ENCODE data around the gene LECT2.

Gene LECT2

DNA sequence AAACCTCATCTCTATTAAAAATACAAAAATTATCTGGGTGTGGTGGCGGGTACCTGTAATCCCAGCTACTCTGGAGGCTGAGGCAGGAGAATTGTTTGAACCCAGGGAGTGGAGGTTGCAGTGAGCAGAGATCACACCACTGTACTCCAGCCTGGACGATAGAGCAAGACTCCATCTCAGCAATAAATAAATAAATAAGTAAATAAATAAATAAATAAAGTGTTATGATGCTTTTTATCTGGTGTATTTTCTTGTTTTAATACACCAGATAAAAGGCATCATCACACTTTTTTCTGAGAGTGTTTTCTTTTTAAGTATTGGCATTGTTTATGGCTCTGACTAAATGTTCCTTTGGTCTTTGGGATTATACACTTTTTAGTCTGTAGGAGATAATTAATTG, 24.2 kb upstream of the LECT2 start:
- DNase-seq (ENCODE audit: low read depth in 2 of 2) = no peak

GRCh38 chr5:135978212-135978631, 23.4 kb upstream of the LECT2 start:
- DNase-seq (ENCODE audit: low read depth in 2 of 2) = no peak

DNA sequence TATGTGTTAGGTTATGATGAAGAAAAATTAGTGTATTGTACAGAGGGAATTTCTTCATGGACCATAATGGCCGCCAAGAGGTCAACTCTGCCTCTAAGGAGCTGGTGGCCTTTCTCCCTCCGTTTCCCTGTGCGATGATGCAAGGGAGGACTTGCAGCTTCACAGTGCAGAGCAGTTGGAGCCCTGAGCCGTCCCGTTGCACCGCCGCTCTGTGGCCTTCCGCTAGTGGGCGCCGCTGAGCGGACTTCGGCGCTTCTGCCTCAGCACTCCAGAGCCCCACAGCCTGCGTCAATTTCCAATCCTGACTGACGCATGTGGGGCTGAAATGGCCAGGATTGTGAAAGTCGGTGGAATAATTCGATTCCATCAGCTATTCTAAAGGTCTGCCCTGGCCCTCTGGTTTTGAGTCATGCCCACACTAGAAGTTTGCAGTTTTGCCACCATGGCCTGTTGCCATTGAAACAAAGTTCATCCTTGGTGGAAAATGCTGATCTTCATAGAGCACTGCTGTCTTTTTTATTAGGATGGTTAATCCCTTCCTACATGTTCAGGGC, 22.7 kb upstream of the LECT2 start:
- DNase-seq (ENCODE audit: low read depth in 2 of 2) = peak; percentile 16 to 29

DNA sequence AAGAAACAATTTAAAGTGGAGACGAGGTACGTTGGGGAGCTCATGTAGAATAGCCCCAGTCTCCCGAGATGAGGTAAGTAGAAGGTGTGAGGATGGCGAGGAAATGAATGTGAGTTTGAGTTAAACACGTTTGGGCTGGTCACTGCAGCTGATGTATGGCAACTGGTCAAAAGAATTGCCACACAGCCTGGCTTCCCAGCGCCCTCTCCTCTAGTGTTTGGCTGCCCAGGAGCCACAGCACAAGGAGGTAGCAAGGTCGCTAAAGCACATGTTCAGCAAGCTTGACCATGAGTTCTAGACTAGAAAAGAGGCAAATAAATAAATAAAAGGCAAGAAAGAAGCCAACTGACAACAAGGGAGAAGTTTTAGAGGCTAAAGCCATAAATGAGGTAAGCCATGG, 21.4 kb upstream of the LECT2 start:
- no peak for DNase-seq (ENCODE audit: low read depth in 2 of 2)

DNA sequence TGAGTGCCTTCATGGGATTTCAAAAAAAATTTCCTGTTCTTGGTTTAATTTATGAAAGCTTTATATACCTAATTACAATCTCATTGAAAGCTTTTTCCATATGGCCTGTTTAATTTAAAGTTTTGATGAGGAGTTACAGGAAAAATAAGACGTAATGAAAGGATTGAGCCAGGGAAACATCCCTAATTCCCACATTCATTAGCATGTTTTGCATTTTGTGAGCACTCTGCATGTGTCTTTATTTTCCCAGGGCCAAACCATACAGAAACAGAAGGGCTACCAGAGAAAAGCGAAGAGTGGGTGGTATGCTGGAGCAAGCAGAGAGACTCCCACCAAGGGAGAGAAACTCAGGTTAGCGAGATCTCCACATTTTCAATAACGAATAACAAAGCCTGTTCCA, 20.3 kb upstream of the LECT2 start:
- DNase-seq (ENCODE audit: low read depth in 2 of 2) = no peak

DNA sequence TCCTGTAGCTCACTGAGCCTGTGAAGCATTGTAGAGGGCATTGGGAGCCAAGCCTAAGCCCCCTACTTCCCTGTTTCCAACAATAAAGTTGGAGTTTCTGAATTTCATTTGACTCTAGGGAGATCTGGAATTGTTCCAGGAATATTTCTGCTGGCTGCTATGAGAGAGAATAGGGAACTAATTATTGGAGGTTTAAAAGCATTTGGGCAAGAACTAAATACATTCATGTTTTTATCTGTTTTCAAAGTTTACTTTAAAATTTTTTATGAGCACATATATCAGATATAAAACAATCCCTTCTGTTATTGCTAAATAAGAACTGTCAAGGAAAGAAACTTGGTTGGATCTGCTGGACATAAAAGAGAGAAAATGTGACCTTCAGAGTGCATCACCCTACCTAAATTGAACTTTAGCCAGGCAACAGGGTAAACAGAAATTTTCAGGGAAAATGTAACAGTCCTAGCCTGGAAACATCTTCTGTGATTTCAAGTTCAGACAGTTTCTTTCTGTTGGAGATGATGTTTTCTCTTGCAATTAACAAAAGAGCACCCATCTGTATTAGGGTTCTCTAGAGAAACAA, 19.3 kb upstream of the LECT2 start:
- no peak for DNase-seq (ENCODE audit: low read depth in 2 of 2)

GRCh38 chr5:135973323-135974020, 18.7 kb upstream of the LECT2 start:
- DNase-seq (ENCODE audit: low read depth in 2 of 2) = no peak

DNA sequence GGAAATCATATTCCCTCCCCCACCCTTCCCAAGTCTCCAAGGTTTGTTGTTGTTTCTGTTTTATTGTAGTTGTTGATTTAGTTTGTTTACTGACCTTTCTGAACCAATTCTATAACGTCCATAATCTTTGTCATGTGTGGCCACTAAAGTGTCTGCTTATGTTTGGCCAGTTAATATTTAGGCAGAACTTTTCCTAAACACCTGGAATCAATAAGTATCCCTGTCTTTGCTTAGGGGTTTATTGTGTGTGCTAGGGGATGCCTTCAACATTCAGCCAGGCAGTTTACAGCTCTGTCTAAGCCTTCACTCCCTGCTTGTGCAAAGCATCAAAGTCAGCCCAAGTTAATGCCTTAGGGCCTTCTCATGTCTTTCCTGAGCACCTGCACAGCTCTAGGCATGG, 16.9 kb upstream of the LECT2 start:
- no peak for DNase-seq (ENCODE audit: low read depth in 2 of 2)

GRCh38 chr5:135966790-135967189, 12.0 kb upstream of the LECT2 start:
- no peak for DNase-seq (ENCODE audit: low read depth in 2 of 2)

DNA sequence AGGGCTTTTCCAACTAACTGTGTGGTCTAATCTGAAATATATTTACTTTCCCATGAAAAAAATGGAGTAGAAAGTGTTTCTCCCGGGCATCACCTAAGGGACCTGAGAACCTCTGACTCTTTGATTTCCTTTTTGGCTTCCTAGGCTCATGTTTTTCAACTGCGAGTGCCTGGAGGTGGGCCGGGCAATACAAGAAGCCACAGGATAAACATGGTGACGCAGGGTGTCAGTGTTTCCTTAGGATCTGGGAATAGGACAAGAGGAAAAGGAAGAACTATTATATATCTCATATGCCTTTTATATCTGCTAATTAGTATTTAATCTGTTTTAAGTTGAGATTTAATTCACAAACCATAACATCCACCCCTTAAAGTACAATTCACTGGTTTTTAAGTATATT, 11.4 kb upstream of the LECT2 start:
- DNase-seq (ENCODE audit: low read depth in 2 of 2) = no peak

GRCh38 chr5:135965504-135965903, 10.7 kb upstream of the LECT2 start:
- DNase-seq (ENCODE audit: low read depth in 2 of 2) = no peak

DNA sequence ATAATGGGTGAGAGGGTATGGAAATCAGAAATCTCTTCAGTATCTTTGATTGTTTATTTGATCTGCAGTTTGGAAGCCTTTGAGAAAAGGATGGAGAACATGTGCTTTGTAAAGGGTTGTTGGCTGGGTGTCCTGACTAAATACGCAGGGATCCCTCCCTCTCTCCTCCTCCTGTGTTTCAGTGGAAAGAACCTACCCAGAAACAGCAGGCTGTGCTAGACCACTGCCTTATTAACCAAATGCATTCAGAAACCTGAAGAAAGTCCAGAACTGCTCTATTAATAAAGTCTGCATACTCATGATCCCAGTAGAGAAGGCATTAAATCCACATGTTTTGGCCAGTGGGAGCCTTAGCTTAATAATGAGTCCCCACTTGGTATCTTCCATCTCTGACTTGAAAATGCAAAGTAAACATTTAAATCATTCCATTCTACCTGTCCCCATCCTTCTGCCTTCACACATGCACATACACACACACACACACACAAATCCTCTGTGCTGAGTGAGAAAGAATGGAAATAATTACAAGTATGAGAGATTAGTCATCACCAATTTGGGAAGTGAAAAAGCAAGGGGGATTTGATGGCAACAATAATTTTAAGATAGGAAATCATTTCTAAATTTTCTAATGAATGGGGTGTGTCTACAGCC, 10.0 kb upstream of the LECT2 start:
- DNase-seq (ENCODE audit: low read depth in 2 of 2) = no peak

DNA sequence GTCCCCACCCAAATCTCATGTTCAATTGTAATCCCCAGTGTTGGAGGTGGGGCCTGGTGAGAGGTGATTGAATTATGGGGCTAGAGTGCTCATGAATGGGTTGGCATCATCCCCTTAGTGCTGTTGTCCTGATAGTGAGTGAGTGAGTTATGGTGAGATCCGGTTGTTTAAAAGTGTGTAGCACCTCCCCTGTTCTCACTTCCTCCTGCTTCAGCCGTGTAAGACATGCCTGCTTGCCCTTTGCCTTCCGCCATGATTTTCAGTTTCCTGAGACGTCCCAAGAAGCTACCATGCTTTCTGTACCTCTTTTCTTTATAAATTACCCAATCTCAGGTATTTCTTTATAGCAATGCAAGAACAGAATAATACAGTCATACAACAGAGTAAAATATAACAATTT, 742 bp upstream of the LECT2 start:
- no peak for DNase-seq (ENCODE audit: low read depth in 2 of 2)

DNA sequence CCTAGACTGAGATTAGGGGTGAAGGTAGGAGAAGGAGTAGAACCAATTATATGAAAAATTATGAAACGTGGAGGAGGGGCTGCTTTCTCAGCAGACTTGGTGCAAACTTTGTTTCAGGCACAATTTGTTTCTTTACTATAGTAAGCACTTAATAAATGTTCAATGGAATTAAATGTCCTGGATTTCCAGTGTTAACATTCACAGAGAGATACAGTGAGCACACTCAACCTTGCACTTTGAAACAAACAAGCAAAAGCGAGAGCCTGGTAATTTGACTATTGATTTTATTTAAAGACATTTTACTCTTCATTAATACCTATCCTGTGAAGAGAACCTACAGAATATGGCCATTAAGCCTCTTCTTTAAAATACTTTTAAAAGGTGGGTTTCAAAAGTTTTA, 933 bp downstream of the LECT2 start:
- DNase-seq (ENCODE audit: low read depth in 2 of 2) = no peak

DNA sequence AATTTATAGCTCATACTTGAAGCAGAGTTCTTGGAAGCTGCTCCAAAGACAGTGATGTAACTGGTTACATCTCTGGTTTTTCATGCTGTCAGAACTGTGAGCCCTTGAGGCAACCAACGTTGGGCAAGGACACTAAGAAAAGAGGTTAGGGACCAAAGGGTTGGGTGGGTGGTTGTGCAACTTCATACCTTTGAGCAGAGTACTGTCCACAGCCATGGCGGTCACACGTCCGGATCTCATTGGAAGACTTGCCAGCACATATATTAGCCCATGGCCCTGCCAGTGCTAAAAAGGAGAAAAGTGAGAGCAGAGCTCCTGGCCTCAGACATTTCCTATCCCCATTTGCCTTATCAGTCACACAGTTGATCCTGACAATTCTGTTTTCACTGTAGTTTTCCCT, 2.1 kb downstream of the LECT2 start:
- DNase-seq (ENCODE audit: low read depth in 2 of 2) = no peak

DNA sequence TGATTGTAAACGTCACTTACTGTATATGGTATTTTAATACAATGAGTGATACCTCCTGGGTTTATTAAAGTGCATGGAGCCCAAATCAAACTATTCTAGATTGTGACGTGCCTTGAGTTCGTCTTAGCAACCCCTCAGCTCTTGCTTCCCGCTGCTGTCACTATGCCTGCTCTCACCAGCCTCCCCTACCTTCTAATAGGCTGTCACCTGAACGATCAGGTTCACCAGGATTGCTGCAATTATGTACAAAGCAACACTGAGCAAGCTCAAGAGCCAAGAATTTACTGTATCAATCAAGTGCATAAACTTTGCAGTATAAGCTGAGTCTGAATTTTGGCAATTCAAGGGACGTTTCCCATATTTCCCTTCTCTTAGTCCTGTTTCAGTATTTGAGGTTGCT, 3.0 kb downstream of the LECT2 start:
- DNase-seq (ENCODE audit: low read depth in 2 of 2) = no peak

- no peak for DNase-seq (ENCODE audit: low read depth in 2 of 2)
Observed at GRCh38 chr5:135951257-135951656, 3.5 kb downstream of the LECT2 start.

DNA sequence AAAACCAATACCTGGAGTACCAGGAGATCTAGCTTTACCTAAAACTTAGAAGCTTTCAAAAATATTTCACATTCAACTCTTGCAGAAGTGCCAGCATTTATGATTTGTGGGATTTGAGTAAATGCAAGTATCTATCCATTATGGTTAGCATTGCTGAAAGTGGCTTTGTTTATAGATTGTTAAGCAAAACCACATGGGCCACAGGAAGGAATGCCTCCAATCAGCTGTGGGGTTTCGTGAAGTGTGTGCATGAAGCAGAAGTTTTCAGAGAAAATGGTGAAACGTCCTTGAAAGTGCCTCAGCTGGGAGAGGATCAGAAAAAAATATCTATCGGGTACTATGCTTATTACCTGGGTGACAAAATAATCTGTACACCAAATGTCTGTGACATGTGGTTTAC, 4.2 kb downstream of the LECT2 start:
- DNase-seq (ENCODE audit: low read depth in 2 of 2) = no peak

DNA sequence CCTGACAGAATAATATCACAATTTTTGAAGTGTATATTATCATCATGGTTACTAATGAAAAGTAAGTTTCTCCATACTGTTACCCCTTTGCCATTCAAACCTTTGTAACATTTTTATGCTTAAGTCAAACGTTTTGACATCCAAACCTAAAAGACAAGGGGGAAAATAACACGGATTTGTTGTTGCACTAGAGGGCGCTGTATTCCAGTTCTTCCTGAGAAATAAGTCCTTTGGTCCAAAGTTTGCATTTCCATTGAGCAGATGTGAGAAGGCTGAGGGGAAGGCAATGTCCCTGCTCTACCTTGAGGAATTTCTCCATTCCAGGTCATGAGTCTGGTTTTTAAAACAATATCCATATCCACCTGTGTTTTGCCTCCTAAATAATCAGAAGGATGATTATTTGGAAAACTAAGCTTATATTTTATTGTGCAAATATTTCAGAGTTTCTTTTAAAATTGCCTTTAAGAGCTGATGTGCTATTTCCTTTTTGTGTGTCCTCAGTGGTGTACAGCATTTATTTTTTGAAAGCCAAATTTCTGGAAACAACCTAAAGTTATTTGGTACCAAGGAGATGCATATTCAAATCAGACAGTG, 9.7 kb downstream of the LECT2 start:
- DNase-seq (ENCODE audit: low read depth in 2 of 2) = no peak

DNA sequence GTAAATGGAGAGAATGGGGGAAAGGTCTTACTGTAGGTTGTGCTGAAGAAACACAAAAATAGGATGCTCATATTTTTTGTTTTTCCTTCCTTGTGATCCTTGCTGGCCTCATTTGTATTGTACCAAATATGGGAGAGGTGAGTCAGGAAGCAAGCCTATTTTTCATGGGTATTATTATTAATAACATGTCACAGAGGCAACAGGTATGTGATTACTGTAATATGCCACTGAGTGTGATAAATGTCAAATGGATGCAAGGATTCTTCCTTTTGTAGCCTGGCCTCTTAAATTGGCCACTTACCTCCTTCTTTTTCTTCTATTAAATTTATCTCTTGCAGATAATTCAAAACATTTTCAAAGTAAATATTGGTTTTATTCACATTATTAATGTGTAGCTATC, 10.2 kb downstream of the LECT2 start:
- no peak for DNase-seq (ENCODE audit: low read depth in 2 of 2)

GRCh38 chr5:135942202-135942771, 12.5 kb downstream of the LECT2 start:
- no peak for DNase-seq (ENCODE audit: low read depth in 2 of 2)

DNA sequence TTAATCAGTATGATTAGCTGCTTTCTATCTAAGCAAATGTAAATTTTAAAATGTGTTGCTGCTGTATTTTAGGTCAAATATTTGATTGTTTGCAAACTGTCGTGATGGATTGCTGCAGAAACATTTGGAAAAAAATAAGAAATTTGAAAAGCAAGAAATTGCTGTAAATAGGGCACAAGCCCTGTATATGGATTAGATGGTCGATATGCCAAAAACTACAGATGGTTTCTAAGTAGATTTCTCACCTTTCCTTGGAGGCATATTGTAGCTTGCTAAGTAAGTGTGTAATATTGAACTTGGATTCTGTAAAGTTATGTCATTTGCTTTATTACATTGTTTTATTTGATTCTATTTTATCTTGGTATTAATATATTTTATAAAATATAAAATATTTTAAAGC, 13.1 kb downstream of the LECT2 start:
- no peak for DNase-seq (ENCODE audit: low read depth in 2 of 2)

All from activated CD4-positive, alpha-beta T cell treated with anti-CD3 and anti-CD28 coated beads for 24 hours (primary cell).